GM12865 (cell line): ENCODE data around the gene BEX4.
A peak's percentile ranks its signal among the peaks of the same experiment; 100 is the strongest.
"Not testable (repeated sequence)": the region's sequence is repeated elsewhere in the genome, so short reads cannot be mapped to it uniquely, and the experiment has no call there.

Experiments
- DNase-seq: peaks from one replicate; pipeline ENCODE4 v3.0.0; 2010; ENCODE audit warnings: low read depth
- H3K4me3 ChIP-seq: 2 replicates; pipeline ENCODE4 v1.5.1; 2011; ENCODE audit warnings: mild to moderate bottlenecking, low read depth, low read length, control low read depth
- TF ChIP-seq, protein P1 (sequence below): IDR thresholded peaks from 2 replicates; pipeline ENCODE4 v1.5.1; 2011; ENCODE audit warnings: low read length, control low read depth, low read depth, inconsistent platforms; ENCODE audit not compliant: insufficient read depth; ENCODE audit errors: missing control alignments

Gene BEX4

DNA sequence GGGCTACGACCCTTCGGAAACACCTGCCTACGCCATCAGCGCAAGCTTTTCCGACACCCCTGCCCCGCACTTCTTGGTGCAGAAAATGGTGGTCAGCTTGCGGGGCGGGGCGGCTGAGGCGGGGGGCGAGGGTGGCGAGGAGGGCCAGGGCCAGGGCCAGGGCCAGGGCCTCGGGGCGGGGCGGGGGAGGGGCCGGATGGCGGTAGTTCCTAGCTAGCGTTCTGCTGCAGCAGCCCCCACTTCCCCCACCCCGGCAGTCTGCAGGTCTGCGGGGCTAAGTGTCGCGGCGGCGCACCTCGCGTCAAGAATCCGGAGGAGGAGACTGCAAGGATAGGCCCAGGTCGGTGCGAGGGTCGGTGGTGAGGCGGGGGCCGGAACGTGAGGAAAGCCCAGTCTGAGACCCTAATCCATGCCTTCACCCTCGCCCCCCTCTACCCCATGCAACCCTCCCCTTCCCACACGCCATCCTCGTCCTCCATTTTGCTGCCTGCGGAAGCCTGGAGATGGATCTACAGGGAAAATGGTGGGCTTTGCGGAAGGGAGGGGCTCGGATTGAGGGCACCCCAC is 600 bp downstream of the BEX4 start:
- peak; percentile 2 for DNase-seq
- TF ChIP-seq, protein P1, sequence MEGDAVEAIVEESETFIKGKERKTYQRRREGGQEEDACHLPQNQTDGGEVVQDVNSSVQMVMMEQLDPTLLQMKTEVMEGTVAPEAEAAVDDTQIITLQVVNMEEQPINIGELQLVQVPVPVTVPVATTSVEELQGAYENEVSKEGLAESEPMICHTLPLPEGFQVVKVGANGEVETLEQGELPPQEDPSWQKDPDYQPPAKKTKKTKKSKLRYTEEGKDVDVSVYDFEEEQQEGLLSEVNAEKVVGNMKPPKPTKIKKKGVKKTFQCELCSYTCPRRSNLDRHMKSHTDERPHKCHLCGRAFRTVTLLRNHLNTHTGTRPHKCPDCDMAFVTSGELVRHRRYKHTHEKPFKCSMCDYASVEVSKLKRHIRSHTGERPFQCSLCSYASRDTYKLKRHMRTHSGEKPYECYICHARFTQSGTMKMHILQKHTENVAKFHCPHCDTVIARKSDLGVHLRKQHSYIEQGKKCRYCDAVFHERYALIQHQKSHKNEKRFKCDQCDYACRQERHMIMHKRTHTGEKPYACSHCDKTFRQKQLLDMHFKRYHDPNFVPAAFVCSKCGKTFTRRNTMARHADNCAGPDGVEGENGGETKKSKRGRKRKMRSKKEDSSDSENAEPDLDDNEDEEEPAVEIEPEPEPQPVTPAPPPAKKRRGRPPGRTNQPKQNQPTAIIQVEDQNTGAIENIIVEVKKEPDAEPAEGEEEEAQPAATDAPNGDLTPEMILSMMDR, result no peak
- peak overlapping the region; percentile 66 for H3K4me3 ChIP-seq

DNA sequence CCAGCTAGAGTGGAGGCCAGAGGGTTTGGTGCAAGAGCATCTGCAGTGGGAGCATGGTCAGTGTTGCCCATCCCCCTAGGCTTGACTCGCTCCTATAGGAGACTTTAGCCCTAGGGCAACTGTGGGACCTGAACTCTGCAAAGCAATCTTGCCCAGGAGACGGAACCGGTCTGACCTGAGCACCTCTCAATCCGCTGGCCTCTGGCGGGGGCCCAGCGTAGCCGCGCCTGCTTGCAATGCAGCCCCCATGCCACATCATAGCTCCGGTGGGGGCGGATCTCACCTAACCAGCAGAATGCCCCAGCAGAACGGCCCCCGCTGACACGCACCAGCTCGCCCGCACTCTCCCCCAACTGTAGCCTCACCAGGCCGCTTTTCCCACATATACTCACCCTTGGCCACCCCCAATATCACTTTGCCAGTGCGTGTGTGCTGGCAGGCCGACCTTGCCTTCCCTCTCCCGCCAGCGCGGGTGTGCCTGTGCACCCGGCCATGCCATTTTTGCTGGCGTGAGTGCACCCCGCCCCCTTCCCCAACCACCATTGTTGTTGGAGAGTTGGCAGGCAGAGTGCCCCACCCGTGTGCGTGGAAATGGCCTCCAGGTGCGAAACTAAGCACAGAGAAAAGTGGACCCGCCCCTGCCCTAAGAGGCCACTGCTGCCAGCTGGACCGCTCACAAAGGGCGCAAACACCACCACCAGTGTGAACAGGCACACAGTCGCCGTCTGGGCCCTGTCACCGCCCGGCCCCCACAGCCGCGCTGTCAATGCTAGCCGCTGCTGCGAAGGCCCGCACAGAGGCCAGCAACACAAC is 5.8 kb downstream of the BEX4 start:
- H3K4me3 ChIP-seq, result no peak overlapping the region
- TF ChIP-seq, protein P1, result no peak
- DNase-seq, result no peak

DNA sequence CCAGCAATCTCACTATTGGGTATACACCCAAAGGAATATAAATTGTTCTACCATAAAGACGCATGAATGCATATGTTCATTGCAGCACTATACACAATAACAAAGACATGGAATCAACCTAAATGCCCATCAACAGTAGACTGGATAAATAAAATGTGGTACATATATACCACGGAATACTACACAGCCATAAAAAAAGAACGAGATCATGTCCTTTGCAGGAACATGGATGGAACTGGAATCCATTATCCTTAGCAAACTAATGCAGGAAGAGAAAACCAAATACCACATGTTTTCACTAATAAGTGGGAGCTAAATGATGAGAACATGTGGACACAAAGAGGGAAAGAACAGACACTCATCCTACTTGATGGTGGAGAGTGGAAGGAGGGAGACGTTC is 11.0 kb downstream of the BEX4 start:
- not testable (repeated sequence) for H3K4me3 ChIP-seq, DNase-seq

DNA sequence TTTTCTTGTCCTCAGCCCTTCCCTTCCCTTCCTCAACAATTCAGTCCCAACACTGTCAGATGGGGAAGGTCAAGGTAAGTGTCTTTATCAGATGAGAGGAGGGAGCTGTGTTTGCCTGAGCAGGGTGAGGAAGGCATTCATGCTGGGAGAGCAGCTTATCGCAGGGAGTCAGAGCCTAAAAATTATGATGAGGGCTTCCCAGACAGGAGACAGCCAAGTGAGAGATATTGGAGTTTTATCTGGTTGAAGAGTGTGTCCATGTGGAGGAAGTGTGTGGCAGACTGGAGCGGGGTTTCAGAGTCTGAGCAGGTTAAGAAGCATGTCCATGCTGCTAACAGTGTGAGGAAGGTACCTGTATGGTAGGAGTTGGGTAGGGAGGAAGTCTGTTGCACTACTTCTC is 18.4 kb downstream of the BEX4 start:
- H3K4me3 ChIP-seq, result no peak overlapping the region
- TF ChIP-seq, protein P1, result no peak
- no peak for DNase-seq

DNA sequence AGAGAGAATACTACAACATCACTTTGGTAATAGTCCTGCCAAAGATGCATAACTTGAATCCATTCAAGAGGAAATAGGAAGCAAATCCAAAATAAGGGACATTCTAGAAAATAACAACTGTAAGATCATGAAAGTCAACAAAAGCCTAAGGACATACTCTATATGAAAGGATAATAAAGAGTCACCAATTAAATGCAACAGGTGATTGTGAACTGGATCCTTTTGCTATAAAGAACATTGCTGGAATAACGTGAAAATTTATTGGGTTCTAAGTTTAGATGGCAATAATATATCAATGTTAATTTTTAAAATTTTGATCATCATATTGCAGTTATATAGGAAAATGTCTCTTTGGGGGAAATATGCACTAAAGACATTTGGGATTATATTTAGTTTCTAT is 20.0 kb downstream of the BEX4 start:
- TF ChIP-seq, protein P1, result no peak
- no peak overlapping the region for H3K4me3 ChIP-seq
- no peak for DNase-seq

DNA sequence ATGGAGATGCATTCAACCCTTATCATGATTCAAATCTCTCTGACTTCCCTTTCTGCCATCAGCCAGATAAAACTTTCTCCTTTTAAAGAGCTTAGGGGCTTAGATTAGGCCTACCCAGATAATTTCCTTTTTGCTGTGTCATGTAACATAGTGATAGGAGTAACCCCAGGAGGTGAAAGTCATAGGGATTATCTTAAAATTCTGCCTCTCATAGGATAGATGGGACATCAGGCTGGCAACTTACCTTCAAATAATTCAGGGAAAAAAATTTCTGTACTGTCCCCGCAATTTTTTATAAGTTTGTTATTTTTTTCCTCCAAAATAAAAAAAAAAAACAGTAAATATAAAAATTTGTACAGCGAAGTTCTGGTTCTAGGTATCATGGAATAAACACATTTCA is 20.7 kb downstream of the BEX4 start:
- DNase-seq, H3K4me3 ChIP-seq: not testable (repeated sequence)

DNA sequence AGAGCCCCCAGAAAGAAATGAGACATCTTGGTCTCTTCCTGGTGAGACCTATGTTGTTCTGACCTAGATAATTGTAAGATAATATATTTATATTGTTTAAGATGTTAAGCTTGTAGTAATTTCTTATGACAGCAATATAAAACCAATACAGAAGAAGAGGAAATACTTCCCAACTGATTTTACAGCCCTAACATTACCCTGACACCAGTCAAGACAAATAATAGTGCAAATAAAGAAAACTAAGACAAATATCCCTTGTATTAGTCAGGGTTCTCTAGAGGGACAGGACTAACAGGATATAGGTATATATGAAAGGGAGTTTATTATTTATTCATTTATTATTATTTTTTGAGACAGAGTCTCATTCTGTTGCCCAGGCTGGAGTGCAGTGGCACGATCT is 21.4 kb downstream of the BEX4 start:
- TF ChIP-seq, protein P1, result no peak
- DNase-seq, result no peak
- H3K4me3 ChIP-seq, result no peak overlapping the region

DNA sequence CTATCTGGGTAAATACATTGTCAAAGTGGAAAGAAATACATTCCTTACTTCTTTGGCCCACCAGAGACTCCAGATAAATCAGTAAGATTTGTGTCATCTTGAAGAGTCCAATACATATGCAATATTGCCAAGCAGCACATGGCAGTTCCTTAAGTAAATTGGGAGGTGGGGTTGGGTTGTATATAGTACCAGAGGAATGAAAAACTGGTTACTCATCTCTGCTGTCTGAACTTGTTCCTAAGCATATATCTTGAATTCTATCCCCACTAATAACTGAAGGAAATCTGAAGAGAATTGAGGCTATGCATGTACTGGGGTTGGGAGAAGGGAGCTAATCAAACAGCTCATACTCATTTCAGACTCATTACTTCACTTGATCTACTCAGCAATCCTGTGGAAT is 25.2 kb downstream of the BEX4 start:
- no peak overlapping the region for H3K4me3 ChIP-seq
- no peak for DNase-seq
- TF ChIP-seq, protein P1, result no peak
